ENCODE results near the gene RNF208.

DNA sequence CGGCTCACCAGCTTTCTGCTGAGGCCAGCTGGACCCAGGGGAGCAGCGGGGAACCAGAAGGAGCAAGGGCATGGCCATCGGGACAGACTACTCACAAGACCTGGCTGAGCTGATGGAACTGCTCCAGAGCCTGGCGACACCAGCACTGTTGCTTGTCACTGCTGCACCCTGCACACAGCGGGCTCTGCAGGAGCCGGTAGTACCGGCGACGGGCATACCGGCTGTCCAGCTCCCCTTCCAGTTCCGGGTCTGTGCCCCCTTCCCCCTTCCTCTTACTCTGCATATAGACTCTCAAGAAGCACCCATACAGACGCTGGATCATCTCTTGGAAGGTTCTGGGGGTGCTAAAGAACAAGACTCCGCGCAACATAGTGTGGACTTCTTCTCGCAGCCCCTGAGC is 34.7 kb downstream of the RNF208 start:
- TF ChIP-seq CTCF (IDR thresholded peaks at IDR 0.05) (no peak), POLR2A (IDR thresholded peaks at IDR 0.05) (no peak)
